ENCODE measurements around the gene SSH2.

The SSH2 gene

DNA sequence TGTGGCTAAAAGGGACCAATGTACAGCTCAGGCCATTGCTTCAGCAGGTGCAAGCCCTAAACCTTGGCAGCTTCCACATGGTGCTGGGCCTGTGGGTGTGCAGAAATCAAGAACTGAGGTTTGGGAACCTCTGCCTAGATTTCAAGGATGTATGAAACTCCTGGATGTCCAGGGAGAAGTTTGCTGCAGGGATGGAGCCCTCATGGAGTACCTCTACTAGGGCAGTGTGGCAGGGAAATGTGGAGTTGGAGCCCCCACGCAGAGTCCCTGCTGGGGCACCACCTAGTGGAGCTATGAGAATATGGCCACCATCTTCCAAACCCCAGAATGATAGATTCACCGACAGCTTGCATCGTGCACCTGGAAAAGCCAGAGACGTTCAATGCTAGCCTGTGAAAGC lies 24.4 kb upstream of the SSH2 start:
- Histone ChIP-seq H3K36me3 (no peaks in the 10 kb centered on the region), H3K27ac (no peak overlapping the region), H3K4me1 (no peaks in the 10 kb centered on the region), H3K27me3 (no peaks in the 10 kb centered on the region), H3K9me3 (no peaks in the 10 kb centered on the region), H3K4me3 (no peak overlapping the region)
- DNase-seq, result no peak
- intact Hi-C loops (cut with DNase I; ENCODE audit: low total_unique reads), result no loop called here
- TF ChIP-seq, protein P1, sequence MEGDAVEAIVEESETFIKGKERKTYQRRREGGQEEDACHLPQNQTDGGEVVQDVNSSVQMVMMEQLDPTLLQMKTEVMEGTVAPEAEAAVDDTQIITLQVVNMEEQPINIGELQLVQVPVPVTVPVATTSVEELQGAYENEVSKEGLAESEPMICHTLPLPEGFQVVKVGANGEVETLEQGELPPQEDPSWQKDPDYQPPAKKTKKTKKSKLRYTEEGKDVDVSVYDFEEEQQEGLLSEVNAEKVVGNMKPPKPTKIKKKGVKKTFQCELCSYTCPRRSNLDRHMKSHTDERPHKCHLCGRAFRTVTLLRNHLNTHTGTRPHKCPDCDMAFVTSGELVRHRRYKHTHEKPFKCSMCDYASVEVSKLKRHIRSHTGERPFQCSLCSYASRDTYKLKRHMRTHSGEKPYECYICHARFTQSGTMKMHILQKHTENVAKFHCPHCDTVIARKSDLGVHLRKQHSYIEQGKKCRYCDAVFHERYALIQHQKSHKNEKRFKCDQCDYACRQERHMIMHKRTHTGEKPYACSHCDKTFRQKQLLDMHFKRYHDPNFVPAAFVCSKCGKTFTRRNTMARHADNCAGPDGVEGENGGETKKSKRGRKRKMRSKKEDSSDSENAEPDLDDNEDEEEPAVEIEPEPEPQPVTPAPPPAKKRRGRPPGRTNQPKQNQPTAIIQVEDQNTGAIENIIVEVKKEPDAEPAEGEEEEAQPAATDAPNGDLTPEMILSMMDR (IDR thresholded peaks at IDR 0.05), result no peak

DNA sequence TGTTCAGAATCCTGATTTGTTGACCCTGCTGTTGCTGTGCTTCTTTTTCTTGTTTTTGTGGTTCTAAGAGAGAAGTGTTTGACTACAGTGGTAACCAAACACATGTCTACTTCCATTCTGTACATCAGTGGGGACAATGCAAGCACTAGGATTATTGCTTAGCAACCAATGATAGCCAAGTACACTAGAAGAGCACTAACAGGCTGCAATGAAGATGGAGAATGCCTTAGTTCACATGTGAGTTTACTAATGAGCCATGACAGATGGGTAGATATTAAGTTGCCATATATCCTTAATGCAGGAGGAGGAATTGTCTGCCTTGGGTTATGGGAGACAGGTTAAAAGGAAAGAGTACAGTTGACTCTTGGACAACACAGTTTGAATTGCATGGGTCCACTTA lies 19.7 kb upstream of the SSH2 start:
- Histone ChIP-seq H3K9me3 (no peaks in the 10 kb centered on the region), H3K36me3 (no peaks in the 10 kb centered on the region), H3K27ac (no peak overlapping the region), H3K4me1 (no peaks in the 10 kb centered on the region), H3K4me3 (no peak overlapping the region), H3K27me3 (no peaks in the 10 kb centered on the region)
- no peak for DNase-seq
- TF ChIP-seq, protein P1 (IDR thresholded peaks at IDR 0.05), result no peak
- intact Hi-C loops (cut with DNase I; ENCODE audit: low total_unique reads), result no loop called here

DNA sequence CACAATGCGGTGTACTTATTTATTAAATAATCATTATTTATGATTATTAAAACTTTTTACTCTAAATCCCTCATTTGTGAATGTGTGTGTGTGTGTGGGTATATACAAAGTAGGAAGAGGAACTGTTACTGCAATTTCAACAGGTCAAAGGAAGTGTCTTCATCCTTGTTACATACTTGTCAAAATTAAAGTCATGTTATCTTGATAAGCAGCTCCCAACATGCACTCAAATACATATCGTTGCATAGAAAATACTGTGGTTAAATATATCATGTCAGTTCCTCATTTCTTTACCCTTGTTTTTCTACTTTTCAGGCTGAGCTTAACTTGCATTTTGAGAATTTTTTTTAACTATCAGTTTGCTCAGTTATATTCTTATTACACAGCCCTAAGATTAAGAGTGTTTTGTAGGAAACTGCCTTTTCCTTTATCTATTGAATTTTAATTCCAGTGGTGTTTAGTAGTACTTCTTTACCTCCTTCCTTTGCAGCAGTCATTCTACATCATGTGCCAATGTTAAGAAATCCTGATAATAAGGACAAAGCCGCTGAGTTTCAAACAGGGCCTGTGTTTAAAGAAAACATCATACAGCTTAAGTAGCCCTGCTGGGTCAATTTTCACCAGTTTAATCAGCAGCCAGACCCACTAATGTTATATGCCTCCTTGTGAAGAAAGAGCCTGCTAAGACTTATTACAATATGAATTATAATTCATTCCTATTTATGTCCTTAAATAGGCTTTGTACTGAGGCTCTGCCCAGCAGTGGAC lies 18.6 kb upstream of the SSH2 start:
- H3K27ac ChIP-seq, result no peak overlapping the region
- H3K9me3 ChIP-seq, result no peaks in the 10 kb centered on the region
- TF ChIP-seq, protein P1 (IDR thresholded peaks at IDR 0.05), result no peak
- no peak for DNase-seq
- H3K4me1 ChIP-seq, result no peaks in the 10 kb centered on the region
- H3K4me3 ChIP-seq, result no peak overlapping the region
- intact Hi-C loops (cut with DNase I; ENCODE audit: low total_unique reads), result no loop called here
- no peaks in the 10 kb centered on the region for H3K27me3 ChIP-seq
- no peaks in the 10 kb centered on the region for H3K36me3 ChIP-seq

DNA sequence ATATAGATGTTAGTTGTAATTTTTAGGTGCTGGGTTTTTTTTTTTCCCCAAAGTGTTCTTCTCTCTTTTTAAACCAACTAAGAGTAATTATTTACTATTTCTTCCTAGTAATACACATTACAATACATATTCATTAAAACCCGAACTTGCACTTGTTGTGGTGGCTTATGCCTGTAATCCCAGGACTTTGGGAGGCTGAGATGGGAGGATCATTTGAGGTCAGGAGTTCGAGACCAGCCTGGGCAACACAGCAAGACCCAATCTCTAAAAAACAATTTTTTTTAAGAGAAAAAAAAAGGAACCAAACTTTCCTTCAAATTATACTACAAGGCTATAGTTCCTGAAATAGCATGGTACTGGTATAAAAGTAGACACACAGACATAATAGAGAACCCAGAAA lies 15.3 kb upstream of the SSH2 start:
- Histone ChIP-seq H3K36me3 (no peaks in the 10 kb centered on the region), H3K9me3 (no peaks in the 10 kb centered on the region), H3K4me3 (no peak overlapping the region), H3K4me1 (no peaks in the 10 kb centered on the region), H3K27ac (no peak overlapping the region), H3K27me3 (no peaks in the 10 kb centered on the region)
- intact Hi-C loops (cut with DNase I; ENCODE audit: low total_unique reads), result no loop called here
- no peak for DNase-seq
- TF ChIP-seq, protein P1 (IDR thresholded peaks at IDR 0.05), result no peak

DNA sequence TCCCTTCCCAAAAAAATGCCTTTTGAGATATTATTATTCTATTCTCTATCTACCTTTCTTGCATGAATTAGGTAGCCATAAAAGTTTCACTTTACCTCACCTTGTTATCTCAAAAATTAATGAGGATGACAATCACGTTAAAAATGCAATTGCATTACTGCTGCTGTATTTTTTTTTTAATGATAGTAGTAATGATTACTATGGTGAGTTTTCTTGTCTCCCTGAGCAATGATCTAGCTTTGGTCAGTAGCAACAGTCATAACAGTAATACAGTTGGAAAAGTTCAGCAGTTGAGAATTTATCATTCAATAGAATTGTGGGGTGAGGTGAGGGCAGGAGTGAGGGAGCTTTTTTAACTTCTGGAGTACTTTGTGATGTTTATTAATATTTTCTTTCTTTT lies 11.3 kb upstream of the SSH2 start, which contains the start of gene EFCAB5:
EFCAB5 (plus strand) TSS at position 301 of the 400 bp plus-strand sequence. CDS start 163 bp downstream, outside the sequence.
- Histone ChIP-seq H3K27me3 (no peaks in the 10 kb centered on the region), H3K4me1 (no peaks in the 10 kb centered on the region), H3K4me3 (no peak within 1 kb of the TSS), H3K9me3 (no peaks in the 10 kb centered on the region), H3K27ac (no peak within 1 kb of the TSS), H3K36me3 (no peaks in the 10 kb centered on the region)
- TF ChIP-seq, protein P1 (IDR thresholded peaks at IDR 0.05), result no peak
- intact Hi-C loops (cut with DNase I; ENCODE audit: low total_unique reads), result no loop called here
- no peak for DNase-seq

Data from tibial artery (tissue), 4 donors.